ENCODE results near the gene EHMT2. TPM values are rescaled to one million over a fixed set of nuclear protein-coding genes. Genes with fewer than 3 reads are reported as not detected.

Gene EHMT2
- total RNA-seq, 1 experiment from 2014 or later: 137 TPM

DNA sequence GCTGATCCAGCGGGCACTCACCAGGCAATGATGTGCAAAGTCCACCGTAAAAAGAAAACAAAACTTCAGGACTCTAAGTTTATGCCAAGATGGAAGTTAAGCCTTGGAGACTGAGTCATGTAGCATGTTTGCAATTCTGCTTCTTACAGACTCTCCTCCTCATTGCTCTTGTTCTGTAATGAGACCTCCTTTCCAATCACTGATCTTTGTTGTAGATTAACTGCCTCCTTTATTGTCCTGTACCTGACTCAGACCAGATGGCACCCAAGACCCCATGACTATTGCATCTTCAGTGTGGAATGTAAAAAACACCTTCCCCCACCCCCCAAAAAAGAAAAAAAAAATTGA is 46.0 kb downstream of the EHMT2 start (continued):
- TF ChIP-seq, protein P1, sequence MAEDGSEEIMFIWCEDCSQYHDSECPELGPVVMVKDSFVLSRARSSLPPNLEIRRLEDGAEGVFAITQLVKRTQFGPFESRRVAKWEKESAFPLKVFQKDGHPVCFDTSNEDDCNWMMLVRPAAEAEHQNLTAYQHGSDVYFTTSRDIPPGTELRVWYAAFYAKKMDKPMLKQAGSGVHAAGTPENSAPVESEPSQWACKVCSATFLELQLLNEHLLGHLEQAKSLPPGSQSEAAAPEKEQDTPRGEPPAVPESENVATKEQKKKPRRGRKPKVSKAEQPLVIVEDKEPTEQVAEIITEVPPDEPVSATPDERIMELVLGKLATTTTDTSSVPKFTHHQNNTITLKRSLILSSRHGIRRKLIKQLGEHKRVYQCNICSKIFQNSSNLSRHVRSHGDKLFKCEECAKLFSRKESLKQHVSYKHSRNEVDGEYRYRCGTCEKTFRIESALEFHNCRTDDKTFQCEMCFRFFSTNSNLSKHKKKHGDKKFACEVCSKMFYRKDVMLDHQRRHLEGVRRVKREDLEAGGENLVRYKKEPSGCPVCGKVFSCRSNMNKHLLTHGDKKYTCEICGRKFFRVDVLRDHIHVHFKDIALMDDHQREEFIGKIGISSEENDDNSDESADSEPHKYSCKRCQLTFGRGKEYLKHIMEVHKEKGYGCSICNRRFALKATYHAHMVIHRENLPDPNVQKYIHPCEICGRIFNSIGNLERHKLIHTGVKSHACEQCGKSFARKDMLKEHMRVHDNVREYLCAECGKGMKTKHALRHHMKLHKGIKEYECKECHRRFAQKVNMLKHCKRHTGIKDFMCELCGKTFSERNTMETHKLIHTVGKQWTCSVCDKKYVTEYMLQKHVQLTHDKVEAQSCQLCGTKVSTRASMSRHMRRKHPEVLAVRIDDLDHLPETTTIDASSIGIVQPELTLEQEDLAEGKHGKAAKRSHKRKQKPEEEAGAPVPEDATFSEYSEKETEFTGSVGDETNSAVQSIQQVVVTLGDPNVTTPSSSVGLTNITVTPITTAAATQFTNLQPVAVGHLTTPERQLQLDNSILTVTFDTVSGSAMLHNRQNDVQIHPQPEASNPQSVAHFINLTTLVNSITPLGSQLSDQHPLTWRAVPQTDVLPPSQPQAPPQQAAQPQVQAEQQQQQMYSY (CRISPR knock-in tag; IDR thresholded peaks at IDR 0.05): no peak
- no peak for TF ChIP-seq ZBTB21 (CRISPR knock-in tag; IDR thresholded peaks at IDR 0.05; ENCODE audit: borderline replicate concordance)

DNA sequence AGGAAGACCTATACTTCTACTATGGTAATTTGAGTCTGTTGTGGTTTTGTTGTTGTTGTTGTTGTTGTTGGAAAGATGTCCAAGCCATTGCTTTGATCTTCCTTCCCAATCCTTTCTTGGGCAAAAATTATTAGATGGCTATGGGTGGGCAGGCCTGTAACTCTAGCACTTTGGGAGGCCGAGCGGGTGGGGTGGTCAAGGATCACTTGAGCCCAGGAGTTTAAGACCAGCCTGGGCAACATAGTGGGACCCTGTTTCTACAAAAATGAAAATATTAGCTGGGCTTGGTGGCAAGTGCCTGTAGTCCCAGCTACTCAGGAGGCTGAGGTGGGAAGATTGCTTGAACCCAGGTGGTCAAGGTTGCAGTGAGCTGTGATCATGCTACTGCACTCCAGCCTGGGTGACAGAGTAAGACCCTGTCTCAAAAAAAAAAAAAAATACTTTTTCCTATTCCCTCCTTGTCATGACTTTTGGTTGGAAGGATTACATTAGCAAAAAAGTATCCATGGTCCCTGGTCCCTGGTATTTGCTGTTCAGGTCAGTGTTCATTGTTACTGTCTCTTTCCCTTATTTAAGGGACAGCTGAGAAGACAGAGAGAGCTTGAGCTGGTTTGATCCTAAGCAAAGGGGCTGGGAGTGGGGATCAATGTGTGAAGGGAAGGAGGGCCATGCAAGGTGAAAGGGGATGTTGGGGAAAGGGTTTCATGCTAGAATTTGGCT is 46.6 kb downstream of the EHMT2 start:
- no peaks in the 10 kb centered on the region for H3K4me1 Mint-ChIP-seq
- H3K27me3 Mint-ChIP-seq (ENCODE audit: low read depth): peaks cover 9% of the 10 kb centered on the region; the same call in 1 of the 2 replicates
- DNase-seq (ENCODE audit: low spot score): no peak
- H3K36me3 Mint-ChIP-seq: peaks cover 13% of the 10 kb centered on the region
- POLR2A ChIA-PET: no interaction called here
- ATAC-seq: no peak
- H3K4me3 Mint-ChIP-seq: no peak overlapping the region
- CTCF ChIA-PET: interaction anchor here (0.7 kb wide), 1 partner anchor 116 kb away, joined by 3 read pairs; no protein-coding TSS in a partner anchor
- no peak overlapping the region for H3K27ac Mint-ChIP-seq
- H3K9me3 Mint-ChIP-seq: peaks cover 14% of the 10 kb centered on the region
- TF ChIP-seq, protein P2, sequence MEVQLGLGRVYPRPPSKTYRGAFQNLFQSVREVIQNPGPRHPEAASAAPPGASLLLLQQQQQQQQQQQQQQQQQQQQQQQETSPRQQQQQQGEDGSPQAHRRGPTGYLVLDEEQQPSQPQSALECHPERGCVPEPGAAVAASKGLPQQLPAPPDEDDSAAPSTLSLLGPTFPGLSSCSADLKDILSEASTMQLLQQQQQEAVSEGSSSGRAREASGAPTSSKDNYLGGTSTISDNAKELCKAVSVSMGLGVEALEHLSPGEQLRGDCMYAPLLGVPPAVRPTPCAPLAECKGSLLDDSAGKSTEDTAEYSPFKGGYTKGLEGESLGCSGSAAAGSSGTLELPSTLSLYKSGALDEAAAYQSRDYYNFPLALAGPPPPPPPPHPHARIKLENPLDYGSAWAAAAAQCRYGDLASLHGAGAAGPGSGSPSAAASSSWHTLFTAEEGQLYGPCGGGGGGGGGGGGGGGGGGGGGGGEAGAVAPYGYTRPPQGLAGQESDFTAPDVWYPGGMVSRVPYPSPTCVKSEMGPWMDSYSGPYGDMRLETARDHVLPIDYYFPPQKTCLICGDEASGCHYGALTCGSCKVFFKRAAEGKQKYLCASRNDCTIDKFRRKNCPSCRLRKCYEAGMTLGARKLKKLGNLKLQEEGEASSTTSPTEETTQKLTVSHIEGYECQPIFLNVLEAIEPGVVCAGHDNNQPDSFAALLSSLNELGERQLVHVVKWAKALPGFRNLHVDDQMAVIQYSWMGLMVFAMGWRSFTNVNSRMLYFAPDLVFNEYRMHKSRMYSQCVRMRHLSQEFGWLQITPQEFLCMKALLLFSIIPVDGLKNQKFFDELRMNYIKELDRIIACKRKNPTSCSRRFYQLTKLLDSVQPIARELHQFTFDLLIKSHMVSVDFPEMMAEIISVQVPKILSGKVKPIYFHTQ (CRISPR knock-in tag; IDR thresholded peaks at IDR 0.05): no peak
- TF ChIP-seq ZNF138 (CRISPR knock-in tag; conservative IDR thresholded peaks at IDR 0.05) (no peak), SMAD4 (CRISPR knock-in tag; IDR thresholded peaks at IDR 0.05) (no peak), ZNF671 (CRISPR knock-in tag; IDR thresholded peaks at IDR 0.05) (no peak), ESRRA (CRISPR knock-in tag; IDR thresholded peaks at IDR 0.05; ENCODE audit: borderline replicate concordance) (no peak), ZNF219 (CRISPR knock-in tag; IDR thresholded peaks at IDR 0.05; ENCODE audit: borderline replicate concordance) (no peak), MYBL2 (CRISPR knock-in tag; IDR thresholded peaks at IDR 0.05) (no peak), CBFB (CRISPR knock-in tag; IDR thresholded peaks at IDR 0.05; ENCODE audit: low read depth) (no peak)
- TF ChIP-seq, protein P3, sequence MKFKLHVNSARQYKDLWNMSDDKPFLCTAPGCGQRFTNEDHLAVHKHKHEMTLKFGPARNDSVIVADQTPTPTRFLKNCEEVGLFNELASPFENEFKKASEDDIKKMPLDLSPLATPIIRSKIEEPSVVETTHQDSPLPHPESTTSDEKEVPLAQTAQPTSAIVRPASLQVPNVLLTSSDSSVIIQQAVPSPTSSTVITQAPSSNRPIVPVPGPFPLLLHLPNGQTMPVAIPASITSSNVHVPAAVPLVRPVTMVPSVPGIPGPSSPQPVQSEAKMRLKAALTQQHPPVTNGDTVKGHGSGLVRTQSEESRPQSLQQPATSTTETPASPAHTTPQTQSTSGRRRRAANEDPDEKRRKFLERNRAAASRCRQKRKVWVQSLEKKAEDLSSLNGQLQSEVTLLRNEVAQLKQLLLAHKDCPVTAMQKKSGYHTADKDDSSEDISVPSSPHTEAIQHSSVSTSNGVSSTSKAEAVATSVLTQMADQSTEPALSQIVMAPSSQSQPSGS (CRISPR knock-in tag; IDR thresholded peaks at IDR 0.05; ENCODE audit: borderline replicate concordance, low read depth): no peak
- TF ChIP-seq, protein P4, sequence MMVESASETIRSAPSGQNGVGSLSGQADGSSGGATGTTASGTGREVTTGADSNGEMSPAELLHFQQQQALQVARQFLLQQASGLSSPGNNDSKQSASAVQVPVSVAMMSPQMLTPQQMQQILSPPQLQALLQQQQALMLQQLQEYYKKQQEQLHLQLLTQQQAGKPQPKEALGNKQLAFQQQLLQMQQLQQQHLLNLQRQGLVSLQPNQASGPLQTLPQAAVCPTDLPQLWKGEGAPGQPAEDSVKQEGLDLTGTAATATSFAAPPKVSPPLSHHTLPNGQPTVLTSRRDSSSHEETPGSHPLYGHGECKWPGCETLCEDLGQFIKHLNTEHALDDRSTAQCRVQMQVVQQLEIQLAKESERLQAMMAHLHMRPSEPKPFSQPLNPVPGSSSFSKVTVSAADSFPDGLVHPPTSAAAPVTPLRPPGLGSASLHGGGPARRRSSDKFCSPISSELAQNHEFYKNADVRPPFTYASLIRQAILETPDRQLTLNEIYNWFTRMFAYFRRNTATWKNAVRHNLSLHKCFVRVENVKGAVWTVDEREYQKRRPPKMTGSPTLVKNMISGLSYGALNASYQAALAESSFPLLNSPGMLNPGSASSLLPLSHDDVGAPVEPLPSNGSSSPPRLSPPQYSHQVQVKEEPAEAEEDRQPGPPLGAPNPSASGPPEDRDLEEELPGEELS (CRISPR knock-in tag; IDR thresholded peaks at IDR 0.05): no peak
- TF ChIP-seq, protein P5, sequence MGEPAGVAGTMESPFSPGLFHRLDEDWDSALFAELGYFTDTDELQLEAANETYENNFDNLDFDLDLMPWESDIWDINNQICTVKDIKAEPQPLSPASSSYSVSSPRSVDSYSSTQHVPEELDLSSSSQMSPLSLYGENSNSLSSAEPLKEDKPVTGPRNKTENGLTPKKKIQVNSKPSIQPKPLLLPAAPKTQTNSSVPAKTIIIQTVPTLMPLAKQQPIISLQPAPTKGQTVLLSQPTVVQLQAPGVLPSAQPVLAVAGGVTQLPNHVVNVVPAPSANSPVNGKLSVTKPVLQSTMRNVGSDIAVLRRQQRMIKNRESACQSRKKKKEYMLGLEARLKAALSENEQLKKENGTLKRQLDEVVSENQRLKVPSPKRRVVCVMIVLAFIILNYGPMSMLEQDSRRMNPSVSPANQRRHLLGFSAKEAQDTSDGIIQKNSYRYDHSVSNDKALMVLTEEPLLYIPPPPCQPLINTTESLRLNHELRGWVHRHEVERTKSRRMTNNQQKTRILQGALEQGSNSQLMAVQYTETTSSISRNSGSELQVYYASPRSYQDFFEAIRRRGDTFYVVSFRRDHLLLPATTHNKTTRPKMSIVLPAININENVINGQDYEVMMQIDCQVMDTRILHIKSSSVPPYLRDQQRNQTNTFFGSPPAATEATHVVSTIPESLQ (CRISPR knock-in tag; IDR thresholded peaks at IDR 0.05): no peak
- TF ChIP-seq, protein P6, sequence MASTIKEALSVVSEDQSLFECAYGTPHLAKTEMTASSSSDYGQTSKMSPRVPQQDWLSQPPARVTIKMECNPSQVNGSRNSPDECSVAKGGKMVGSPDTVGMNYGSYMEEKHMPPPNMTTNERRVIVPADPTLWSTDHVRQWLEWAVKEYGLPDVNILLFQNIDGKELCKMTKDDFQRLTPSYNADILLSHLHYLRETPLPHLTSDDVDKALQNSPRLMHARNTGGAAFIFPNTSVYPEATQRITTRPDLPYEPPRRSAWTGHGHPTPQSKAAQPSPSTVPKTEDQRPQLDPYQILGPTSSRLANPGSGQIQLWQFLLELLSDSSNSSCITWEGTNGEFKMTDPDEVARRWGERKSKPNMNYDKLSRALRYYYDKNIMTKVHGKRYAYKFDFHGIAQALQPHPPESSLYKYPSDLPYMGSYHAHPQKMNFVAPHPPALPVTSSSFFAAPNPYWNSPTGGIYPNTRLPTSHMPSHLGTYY (CRISPR knock-in tag; IDR thresholded peaks at IDR 0.05): no peak
- TF ChIP-seq, protein P7, sequence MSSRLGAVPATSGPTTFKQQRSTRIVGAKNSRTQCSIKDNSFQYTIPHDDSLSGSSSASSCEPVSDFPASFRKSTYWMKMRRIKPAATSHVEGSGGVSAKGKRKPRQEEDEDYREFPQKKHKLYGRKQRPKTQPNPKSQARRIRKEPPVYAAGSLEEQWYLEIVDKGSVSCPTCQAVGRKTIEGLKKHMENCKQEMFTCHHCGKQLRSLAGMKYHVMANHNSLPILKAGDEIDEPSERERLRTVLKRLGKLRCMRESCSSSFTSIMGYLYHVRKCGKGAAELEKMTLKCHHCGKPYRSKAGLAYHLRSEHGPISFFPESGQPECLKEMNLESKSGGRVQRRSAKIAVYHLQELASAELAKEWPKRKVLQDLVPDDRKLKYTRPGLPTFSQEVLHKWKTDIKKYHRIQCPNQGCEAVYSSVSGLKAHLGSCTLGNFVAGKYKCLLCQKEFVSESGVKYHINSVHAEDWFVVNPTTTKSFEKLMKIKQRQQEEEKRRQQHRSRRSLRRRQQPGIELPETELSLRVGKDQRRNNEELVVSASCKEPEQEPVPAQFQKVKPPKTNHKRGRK (CRISPR knock-in tag; IDR thresholded peaks at IDR 0.05; ENCODE audit: borderline replicate concordance): no peak
- TF ChIP-seq, protein P1 (CRISPR knock-in tag; IDR thresholded peaks at IDR 0.05): no peak

All from WTC11 (cell line).